ENCODE results near the gene MSS51.

Gene MSS51

GRCh38 chr10:73433538-73433867 is at the start of gene MSS51:
Gene MSS51, minus strand, starts transcription at chr10:73433561. Its CDS starts 5,277 bp downstream, at chr10:73428284.
- no peak within 1 kb of the TSS for H3K4me3 ChIP-seq (ENCODE audit: low read depth, low read length)
- no peak for DNase-seq (ENCODE audit: low read depth)
- no peak for TF ChIP-seq CTCF (conservative IDR thresholded peaks at IDR 0.05; ENCODE audit: low read depth, low read length)

- no peak for TF ChIP-seq CTCF (conservative IDR thresholded peaks at IDR 0.05; ENCODE audit: low read depth, low read length)
- no peak overlapping the region for H3K4me3 ChIP-seq (ENCODE audit: low read depth, low read length)
- DNase-seq (ENCODE audit: low read depth), result peak; percentile 67
Measured at GRCh38 chr10:73480158-73480557, 46.8 kb upstream of the MSS51 start.

- H3K4me3 ChIP-seq (ENCODE audit: low read depth, low read length), result no peak overlapping the region
- TF ChIP-seq CTCF (conservative IDR thresholded peaks at IDR 0.05; ENCODE audit: low read depth, low read length), result no peak
- DNase-seq (ENCODE audit: low read depth), result no peak
Measured at GRCh38 chr10:73478636-73479035, 45.3 kb upstream of the MSS51 start.

GRCh38 chr10:73471226-73471625 is 37.9 kb upstream of the MSS51 start:
- DNase-seq (ENCODE audit: low read depth), result no peak
- H3K4me3 ChIP-seq (ENCODE audit: low read depth, low read length), result no peak overlapping the region
- TF ChIP-seq CTCF (conservative IDR thresholded peaks at IDR 0.05; ENCODE audit: low read depth, low read length), result no peak

GRCh38 chr10:73469579-73469978 is 36.2 kb upstream of the MSS51 start:
- no peak for TF ChIP-seq CTCF (conservative IDR thresholded peaks at IDR 0.05; ENCODE audit: low read depth, low read length)
- no peak overlapping the region for H3K4me3 ChIP-seq (ENCODE audit: low read depth, low read length)
- no peak for DNase-seq (ENCODE audit: low read depth)

- no peak for TF ChIP-seq CTCF (conservative IDR thresholded peaks at IDR 0.05; ENCODE audit: low read depth, low read length)
- H3K4me3 ChIP-seq (ENCODE audit: low read depth, low read length), result no peak overlapping the region
- DNase-seq (ENCODE audit: low read depth), result no peak
Measured at GRCh38 chr10:73467206-73467605, 33.8 kb upstream of the MSS51 start.

GRCh38 chr10:73465978-73466726 is 32.8 kb upstream of the MSS51 start:
- no peak overlapping the region for H3K4me3 ChIP-seq (ENCODE audit: low read depth, low read length)
- DNase-seq (ENCODE audit: low read depth), result no peak
- TF ChIP-seq CTCF (conservative IDR thresholded peaks at IDR 0.05; ENCODE audit: low read depth, low read length), result no peak

Data from choroid plexus epithelial cell (primary cell).